Measurements from ENCODE around the gene IFI6.
"Not testable (repeated sequence)": the region's sequence is repeated elsewhere in the genome, so short reads cannot be mapped to it uniquely, and the experiment has no call there.

Gene IFI6

GRCh38 chr1:27628712-27629111 is 43.3 kb downstream of the IFI6 start:
- DNase-seq (ENCODE audit: low read depth in 2 of 2): no peak

- not testable (repeated sequence) for DNase-seq (ENCODE audit: low read depth in 2 of 2)
Measured at GRCh38 chr1:27627733-27628132, 44.3 kb downstream of the IFI6 start.

- no peak for DNase-seq (ENCODE audit: low read depth in 2 of 2)
Measured at GRCh38 chr1:27627061-27627460, 44.9 kb downstream of the IFI6 start.

- DNase-seq (ENCODE audit: low read depth in 2 of 2): no peak
Measured at GRCh38 chr1:27626031-27626935, 45.7 kb downstream of the IFI6 start.

- DNase-seq (ENCODE audit: low read depth in 2 of 2): no peak
Measured at GRCh38 chr1:27624467-27625178, 47.4 kb downstream of the IFI6 start.

- no peak for DNase-seq (ENCODE audit: low read depth in 2 of 2)
Measured at GRCh38 chr1:27623327-27624212, 48.4 kb downstream of the IFI6 start.

- DNase-seq (ENCODE audit: low read depth in 2 of 2): no peak
Measured at GRCh38 chr1:27622828-27623227, 49.2 kb downstream of the IFI6 start.

GRCh38 chr1:27621051-27621920 is 50.7 kb downstream of the IFI6 start:
- no peak for DNase-seq (ENCODE audit: low read depth in 2 of 2)

GRCh38 chr1:27619782-27620438 is 52.1 kb downstream of the IFI6 start:
- DNase-seq (ENCODE audit: low read depth in 2 of 2): not testable (repeated sequence)

GRCh38 chr1:27618341-27619082 is 53.5 kb downstream of the IFI6 start:
- DNase-seq (ENCODE audit: low read depth in 2 of 2): no peak

GRCh38 chr1:27617420-27617819 is 54.6 kb downstream of the IFI6 start:
- no peak for DNase-seq (ENCODE audit: low read depth in 2 of 2)

GRCh38 chr1:27616441-27616840 is 55.6 kb downstream of the IFI6 start:
- no peak for DNase-seq (ENCODE audit: low read depth in 2 of 2)

All from fibroblast of skin of left quadriceps (primary cell).